ENCODE data around the gene BARX1. TPM values are rescaled to one million over a fixed set of nuclear protein-coding genes. Genes with fewer than 3 reads are reported as not detected.

The BARX1 gene
- total RNA-seq: not detected in 2 replicates

GRCh38 chr9:93955111-93955980 lies at the start of gene BARX1:
Gene BARX1, minus strand, starts transcription at chr9:93955355. Its CDS starts 209 bp downstream, at chr9:93955146.

Other genes with a start within 250 kb of the BARX1 start
- gene PTPDC1, start 129.1 kb upstream of the BARX1 start, total RNA-seq: 2.6 and 4.0 TPM in 2 replicates